DMS153 (cell line): ENCODE results near the gene TSHR.
"Not testable (repeated sequence)": the region's sequence is repeated elsewhere in the genome, so short reads cannot be mapped to it uniquely, and the experiment has no call there.

ENCODE experiments used
- DNase-seq: peaks from one replicate; lab custom pipeline; 2025; lab: John Stamatoyannopoulos, UW

The TSHR gene

DNA sequence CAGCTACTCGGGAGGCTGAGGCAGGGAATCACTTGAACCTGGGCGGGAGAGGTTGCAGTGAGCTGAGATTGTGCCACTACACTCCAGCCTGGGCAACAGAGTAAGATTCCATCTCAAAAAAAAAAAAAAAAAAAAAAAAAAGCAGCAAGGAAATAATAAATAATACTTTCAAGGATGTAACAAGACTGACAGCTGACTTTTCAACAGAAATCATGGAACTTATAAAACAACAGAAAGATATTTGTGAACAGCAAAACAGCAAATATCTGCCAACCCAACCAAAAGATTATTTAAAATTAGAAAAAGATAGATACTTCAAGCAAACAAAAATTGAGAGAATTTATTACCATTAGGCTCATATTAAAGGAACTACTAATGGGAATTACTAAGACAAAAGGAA lies 115.1 kb downstream of the TSHR start:
- DNase-seq, result no peak

GRCh38 chr14:81085596-81085995 lies 130.2 kb downstream of the TSHR start:
- no peak for DNase-seq

- no peak for DNase-seq
Observed at GRCh38 chr14:81087230-81087629, 131.8 kb downstream of the TSHR start.

- no peak for DNase-seq
Observed at GRCh38 chr14:81091139-81091538, 135.7 kb downstream of the TSHR start.

DNA sequence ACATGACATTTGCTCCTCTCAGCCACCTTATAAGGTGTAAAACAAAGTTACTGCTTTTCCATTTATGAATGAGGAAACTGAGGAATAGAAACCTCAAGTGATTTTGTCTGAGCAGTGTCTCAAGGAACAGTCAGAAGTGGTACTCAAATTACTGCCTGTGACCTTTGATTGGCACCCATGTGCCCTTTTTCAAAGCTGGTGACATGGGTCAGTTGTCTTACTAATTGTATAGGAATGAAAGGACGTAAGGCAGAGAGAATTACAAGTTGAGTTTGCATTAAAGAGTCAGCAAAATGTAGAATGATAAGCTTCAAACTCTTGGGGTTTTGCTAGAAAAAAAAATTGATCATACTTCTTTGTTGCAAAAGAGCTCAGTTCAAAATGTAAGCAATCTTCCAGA lies 136.2 kb downstream of the TSHR start:
- DNase-seq, result no peak

GRCh38 chr14:81093651-81094050 lies 138.2 kb downstream of the TSHR start:
- no peak for DNase-seq

DNA sequence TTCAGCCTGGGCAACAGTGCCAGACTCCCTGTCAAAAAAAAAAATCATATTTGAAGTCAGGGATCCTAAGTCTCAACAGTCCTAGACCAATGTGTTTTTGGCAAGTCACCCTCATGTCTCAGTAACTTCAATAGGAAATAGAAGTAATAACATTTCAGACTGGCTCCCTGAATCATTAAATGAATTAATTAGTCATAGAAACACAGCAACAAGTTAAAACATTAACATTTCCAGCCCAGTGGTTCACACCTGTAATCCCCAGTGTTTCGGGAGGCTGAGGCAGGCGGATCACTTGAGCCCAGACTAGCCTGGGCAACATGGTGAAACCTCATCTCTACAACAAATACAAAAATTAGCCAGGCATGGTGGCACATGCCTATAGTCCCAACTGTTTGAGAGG lies 140.1 kb downstream of the TSHR start:
- DNase-seq, result no peak

DNA sequence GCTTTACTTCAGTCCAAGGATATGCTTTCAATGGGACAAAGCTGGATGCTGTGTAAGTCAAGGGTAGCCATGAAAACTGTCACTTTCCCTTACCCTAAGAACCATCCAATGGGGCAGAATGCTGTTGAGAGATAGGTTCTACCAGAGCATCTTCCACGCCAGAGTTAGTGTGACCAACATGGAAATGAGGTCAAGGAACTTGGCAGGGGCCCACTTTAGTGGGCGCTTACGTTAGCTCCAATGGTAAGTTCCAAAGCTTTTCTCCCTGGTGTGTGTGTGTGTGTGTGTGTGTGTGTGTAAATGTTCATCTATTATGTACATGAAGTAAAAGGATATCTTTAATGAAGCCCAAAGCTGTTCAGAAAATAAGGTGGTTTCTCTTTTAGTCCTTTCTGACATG lies 141.2 kb downstream of the TSHR start:
- DNase-seq, result no peak

DNA sequence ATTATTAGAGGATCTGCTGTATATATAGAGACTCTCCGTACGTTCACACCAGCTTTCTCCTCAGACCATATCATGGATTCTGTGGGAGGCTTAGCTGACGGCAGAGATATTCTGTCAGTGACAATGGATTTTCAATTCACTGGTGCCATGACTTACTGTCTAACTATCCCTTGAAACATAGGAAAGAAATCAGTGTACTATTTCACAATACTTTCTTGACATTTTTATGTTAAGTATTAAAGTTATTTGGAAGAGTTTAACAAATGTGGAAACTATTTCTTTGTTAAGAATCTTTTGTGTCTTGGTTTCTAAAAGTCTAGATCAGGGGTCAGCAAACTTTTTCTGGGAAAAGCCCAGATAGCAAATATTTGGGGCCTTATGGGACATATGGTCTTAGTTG lies 146.8 kb downstream of the TSHR start:
- no peak for DNase-seq

- no peak for DNase-seq
Observed at GRCh38 chr14:81103443-81103842, 148.0 kb downstream of the TSHR start.

GRCh38 chr14:81105378-81105777 lies 150.0 kb downstream of the TSHR start:
- DNase-seq, result no peak

- DNase-seq, result no peak
Observed at GRCh38 chr14:81105961-81106360, 150.5 kb downstream of the TSHR start.

- DNase-seq, result no peak
Observed at GRCh38 chr14:81110186-81110585, 154.8 kb downstream of the TSHR start.

GRCh38 chr14:81113176-81113575 lies 157.8 kb downstream of the TSHR start:
- DNase-seq, result no peak

DNA sequence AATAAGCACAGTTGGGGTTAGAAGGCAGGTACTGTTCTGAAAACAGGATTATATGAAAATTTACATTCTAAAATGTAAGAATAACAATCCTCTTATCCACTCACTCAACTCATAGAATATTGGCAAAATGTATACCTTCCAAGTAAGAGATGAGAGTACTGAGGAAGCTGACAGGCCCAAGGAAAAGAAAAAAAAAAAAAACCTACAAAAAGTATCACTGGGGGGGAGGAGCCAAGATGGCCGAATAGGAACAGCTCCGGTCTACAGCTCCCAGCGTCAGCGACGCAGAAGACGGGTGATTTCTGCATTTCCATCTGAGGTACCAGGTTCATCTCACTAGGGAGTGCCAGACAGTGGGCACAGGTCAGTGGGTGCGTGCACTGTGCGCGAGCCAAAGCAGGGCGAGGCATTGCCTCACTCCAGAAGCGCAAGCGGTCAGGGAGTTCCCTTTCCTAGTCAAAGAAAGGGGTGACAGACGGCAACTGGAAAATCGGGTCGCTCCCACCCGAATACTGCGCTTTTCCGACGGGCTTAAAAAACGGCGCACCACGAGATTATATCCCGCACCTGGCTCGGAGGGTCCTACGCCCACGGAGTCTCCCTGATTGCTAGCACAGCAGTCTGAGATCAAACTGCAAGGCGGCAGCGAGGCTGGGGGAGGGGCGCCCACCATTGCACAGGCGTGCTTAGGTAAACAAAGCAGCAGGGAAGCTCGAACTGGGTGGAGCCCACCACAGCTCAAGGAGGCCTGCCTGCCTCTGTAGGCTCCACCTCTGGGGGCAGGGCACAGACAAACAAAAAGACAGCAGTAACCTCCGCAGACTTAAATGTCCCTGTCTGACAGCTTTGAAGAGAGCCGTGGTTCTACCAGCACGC lies 158.8 kb downstream of the TSHR start:
- not testable (repeated sequence) for DNase-seq

DNA sequence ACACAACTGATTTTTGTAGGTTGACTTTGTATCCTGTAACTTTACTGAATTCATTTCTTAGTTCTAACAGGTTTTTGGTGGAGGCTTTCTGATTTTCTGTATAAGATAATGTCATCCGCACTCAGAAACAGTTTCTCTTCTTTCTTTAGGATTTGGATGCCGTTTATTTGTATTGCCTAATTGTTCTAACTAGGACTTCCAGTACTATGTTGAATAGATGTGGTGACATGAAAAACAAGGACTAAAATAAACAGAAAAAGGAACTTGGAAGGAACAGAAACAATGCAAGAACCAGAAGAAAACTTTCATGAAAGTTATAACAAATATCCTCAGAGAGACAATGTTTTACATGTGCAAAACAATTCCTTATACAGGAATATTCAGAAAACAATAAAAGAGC lies 165.1 kb downstream of the TSHR start:
- no peak for DNase-seq

- no peak for DNase-seq
Observed at GRCh38 chr14:81122326-81122725, 166.9 kb downstream of the TSHR start.

- no peak for DNase-seq
Observed at GRCh38 chr14:81123811-81124210, 168.4 kb downstream of the TSHR start.

DNA sequence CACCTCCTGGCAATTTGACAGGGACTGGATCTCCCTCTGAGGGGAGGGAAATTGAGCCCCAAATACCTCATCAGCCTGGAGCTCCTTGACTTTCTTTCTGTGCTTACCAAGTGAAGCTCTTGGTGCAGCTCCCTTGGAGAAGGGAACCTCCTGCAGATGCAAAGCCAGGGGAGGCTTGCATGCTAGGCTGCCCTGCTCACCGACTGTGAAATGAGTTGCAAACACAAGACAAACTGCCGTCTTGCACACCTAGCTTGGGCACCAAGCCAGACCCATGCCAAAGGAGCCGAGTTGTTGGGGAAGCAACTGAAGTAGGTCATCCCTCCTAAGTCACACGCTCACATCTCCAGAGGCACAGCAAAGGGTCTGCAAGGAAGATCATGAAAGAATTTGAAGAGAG lies 170.1 kb downstream of the TSHR start:
- no peak for DNase-seq

GRCh38 chr14:81127785-81128184 lies 172.4 kb downstream of the TSHR start:
- DNase-seq, result no peak

GRCh38 chr14:81129242-81129641 lies 173.8 kb downstream of the TSHR start:
- no peak for DNase-seq

- peak; percentile 73 for DNase-seq
Observed at GRCh38 chr14:81132468-81132867, 177.0 kb downstream of the TSHR start.

- DNase-seq, result no peak
Observed at GRCh38 chr14:81133400-81133799, 178.0 kb downstream of the TSHR start.

DNA sequence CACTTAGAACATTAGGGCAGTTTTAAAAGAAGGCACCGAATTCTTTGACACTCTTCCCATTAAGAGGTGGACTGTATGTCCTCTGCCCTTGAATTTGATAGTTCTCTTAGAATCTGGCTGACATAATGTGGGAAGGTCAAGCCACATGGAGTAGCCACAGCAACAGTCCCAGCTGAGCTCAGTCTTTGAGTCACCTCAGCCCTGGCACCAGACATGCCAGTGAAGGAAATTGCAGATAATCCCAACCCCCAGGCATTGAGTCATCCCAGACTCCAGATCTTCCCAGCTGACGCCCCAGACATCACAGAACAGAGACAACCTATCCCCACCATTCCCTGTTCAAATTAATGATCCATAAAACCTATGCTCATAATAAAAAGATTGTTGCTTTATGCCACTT lies 181.9 kb downstream of the TSHR start:
- DNase-seq, result no peak
